Fibroblast of pulmonary artery (primary cell): ENCODE results near the gene EIF4G3.

Experiments used
- DNase-seq: peaks from one replicate; pipeline ENCODE4 v3.0.0-alpha.2; 2010; ENCODE audit warnings: low read depth
- H3K4me3 ChIP-seq: replicated peaks from 2 replicates; pipeline ENCODE4 v1.5.1; 2011; ENCODE audit warnings: low read depth, mild to moderate bottlenecking, control low read depth, low read length, moderate library complexity
- CTCF ChIP-seq: IDR thresholded peaks from 2 replicates; pipeline ENCODE4 v1.5.1; 2011; ENCODE audit warnings: mild to moderate bottlenecking, control low read depth, low read length, inconsistent platforms; ENCODE audit errors: missing control alignments

The EIF4G3 gene

GRCh38 chr1:20847611-20848080 lies 329.1 kb downstream of the EIF4G3 start:
- H3K4me3 ChIP-seq: no peak overlapping the region
- DNase-seq: peak; percentile 60
- TF ChIP-seq CTCF: no peak

GRCh38 chr1:20846461-20847374 lies 330.0 kb downstream of the EIF4G3 start:
- no peak for TF ChIP-seq CTCF
- no peak overlapping the region for H3K4me3 ChIP-seq
- no peak for DNase-seq

- TF ChIP-seq CTCF: no peak
- no peak overlapping the region for H3K4me3 ChIP-seq
- peak; percentile 41 for DNase-seq
Measured at GRCh38 chr1:20840731-20841130, 336.0 kb downstream of the EIF4G3 start.

- DNase-seq: peak; percentile 16
- no peak overlapping the region for H3K4me3 ChIP-seq
- TF ChIP-seq CTCF: no peak
Measured at GRCh38 chr1:20837554-20838192, 339.0 kb downstream of the EIF4G3 start.

- DNase-seq: no peak
- H3K4me3 ChIP-seq: no peak overlapping the region
- no peak for TF ChIP-seq CTCF
Measured at GRCh38 chr1:20836230-20836629, 340.5 kb downstream of the EIF4G3 start.

- H3K4me3 ChIP-seq: no peak overlapping the region
- no peak for DNase-seq
- no peak for TF ChIP-seq CTCF
Measured at GRCh38 chr1:20834780-20835179, 341.9 kb downstream of the EIF4G3 start.
